NCI-H1417 (cell line): Measurements from ENCODE around the gene HOXA10.

Source experiments
- DNase-seq, 3 experiments: peaks; one replicate each; lab custom pipeline; 2025; lab: John Stamatoyannopoulos, UW

Gene HOXA10

DNA sequence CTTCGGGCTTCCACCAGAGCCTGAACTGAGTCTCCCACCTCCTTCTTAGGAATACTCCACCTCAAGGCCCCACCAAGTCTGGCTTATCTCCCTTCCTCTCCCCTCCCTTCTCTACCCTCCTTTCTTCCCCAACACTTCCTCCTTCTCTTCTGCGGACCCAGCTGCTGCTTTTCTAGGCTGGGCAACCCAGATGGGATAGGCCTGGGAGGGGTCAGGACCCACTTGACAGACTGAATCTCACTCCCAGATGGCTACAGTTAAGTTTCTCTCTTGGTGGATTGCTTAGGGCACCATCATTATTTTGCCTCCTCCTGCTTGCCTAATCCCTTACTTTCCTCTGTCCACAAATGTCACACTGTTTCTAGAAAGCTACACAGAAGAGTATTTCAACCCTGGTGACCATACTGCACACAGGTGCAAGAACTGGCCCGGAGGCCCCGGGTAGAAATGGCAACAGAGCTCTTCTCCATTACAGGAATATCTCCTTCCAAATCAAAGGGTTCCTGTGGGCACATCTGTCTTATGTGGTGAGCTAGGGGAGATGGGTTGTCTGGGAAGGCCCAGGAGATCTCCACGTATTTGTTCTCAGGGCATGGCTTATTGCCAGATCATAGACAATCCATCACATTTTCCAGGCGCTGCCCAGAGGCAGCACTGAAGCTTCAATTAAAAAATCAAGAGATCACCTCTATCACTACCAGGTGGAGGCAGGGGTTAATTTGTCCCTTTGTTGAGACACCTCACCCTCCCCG is 16.1 kb upstream of the HOXA10 start:
- peak in 1 of 3 experiments; percentile 24 for DNase-seq

DNA sequence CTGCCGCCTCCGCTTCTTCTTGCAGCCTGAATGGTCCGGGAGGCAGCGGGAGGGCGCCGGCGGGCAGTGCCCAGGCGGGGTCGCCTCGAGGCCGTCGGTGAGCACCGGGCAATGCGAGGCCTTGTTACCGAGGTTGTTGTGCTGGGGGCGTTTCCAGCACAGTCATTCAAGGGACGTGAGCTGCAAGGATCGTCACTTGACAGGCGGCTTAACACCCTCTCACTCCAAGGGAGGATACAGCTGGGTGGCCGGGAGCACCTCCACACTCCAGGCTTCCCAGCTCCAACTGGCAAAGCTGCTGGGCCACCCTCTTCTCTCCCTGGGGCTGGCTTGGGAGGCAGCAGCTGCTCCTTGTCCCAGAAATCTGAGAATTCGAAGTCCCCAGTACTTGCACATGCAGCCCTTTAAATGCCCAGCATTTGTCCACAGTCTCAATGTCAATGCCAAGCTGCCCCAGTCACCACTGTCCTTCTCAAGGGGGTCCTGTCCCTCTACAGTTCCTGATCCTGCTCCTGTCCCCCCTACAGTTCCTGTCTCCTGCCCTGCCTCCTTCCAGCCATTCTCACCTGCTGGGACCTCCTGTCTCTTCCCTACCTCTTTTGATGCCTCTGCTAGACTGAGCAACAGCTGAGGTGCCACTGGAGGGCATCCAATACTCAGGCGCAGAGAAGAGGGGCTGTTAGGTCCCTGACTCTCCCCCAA is 15.3 kb upstream of the HOXA10 start:
- DNase-seq = no peak

DNA sequence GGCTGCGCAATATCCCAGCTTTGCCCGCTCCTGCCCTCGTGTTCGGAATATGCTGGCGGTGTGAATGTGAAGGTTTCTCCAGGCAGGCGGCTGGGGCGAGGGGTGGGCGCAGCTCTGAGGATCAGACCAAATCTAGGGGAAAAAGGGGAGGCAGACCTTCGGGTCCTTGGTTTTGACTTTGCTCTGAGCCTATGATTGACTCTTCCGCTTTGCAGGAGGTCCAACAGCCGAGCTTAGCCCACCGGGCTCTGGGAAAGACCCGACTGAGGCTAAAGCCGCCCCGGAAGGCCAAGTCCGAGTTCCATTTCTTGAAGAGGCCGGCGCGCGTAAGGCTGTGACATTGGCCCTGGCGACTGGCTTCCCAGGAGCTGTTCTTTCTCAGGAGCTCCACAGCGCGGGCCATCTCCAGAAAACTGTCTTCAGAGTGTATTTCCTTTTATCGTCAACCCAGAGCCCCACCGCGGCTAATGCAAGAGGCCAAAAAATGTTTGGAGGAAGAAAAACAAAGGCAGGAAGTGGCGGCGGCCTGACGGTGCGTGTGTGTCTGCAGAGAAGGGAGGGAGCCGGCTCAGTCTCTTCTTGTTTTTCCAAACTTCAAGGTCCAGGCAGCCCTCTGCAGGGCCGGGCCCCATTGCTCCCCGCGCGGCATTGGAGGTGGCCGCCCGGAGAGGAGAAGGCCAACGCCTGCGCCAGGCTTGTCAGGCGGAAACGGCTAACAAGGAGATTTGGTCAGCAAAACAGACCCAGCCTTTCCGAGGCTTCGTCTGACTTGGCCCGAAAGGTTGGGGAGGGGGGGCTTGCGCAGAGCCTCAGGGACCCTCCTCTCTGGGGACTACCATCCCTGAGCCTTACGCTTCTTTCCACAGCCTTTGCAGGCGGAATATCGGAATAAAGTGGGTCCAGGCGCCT is 14.5 kb upstream of the HOXA10 start:
- no peak for DNase-seq

DNA sequence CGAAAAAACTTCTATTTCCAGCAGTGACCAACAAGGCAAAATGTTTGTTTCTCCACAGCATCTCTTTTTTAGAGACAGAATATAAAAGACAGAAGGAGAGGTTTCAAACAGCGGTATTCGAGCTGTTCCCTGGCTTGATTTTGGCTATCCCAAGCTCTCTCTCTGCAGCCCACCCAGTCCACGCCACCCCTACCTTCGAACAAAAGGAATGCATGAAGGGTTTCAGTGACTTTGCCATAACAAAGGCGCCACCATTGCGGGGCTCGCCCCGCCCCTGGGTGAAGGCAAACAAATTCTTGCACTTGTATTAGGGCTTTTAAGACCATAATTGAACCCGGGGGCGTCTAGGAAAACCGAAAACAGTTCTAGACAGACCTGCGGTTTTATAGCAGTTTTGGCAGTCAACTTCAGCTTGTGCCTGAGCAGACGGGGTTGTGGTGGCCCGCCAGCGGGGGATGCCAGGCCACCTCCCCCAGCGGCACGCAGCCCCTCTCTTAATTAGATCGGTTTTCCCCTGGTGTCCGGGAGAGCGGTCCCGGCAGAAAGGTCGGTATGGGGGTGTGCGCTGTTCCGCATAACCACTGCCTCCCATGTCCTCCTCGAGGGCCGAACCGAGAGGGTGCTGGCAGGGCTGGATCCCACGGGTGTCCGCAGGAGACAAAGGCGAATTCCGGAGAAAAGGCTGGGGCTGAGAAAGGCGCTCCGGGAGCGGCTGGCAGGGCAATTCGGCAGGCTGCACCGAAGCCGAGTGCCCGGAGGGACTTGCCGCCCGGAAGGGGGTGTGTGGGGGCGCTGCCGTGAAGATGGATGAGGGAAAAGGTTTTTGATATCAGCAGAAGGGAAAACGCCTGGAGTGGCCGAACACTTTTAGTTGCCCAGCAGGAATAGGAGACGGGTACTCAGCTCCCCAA is 13.6 kb upstream of the HOXA10 start:
- no peak for DNase-seq

DNA sequence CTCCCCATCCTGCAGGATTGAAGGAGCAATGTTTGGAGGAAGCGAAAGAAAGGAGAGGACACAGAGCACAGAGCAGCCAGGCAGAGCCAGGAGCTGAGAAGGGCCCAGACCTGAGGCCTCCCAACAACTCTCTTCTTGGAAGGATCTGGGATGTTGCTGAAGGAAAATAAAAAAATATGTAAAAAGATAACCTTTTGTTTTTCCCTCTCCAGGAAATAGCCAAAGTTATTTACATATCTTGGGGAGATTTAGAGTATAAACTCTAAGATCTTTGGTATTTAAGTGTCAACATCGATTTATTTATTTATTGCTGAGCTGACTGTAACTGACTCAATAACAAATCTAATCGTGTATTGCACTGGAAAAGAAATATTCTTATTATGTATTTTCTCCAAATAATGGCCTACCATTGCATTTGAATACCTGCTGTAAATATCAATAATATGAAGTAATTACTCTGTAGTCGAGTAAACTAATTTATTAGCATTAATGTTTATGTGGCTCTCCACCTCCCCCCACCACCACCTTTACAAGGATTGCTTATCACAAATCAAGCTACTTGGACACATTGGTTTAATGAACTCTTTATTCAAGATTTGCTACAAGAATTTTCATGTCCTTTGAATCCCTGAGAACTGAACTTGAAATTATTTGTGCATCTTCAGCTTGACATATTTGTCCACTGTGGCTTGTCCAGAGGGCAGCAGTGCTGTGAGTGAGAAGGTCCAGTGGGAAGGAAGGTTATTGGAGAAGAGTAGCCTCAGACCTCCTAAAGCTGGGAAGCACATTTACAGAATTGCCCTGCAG is 12.8 kb upstream of the HOXA10 start:
- DNase-seq = no peak

DNA sequence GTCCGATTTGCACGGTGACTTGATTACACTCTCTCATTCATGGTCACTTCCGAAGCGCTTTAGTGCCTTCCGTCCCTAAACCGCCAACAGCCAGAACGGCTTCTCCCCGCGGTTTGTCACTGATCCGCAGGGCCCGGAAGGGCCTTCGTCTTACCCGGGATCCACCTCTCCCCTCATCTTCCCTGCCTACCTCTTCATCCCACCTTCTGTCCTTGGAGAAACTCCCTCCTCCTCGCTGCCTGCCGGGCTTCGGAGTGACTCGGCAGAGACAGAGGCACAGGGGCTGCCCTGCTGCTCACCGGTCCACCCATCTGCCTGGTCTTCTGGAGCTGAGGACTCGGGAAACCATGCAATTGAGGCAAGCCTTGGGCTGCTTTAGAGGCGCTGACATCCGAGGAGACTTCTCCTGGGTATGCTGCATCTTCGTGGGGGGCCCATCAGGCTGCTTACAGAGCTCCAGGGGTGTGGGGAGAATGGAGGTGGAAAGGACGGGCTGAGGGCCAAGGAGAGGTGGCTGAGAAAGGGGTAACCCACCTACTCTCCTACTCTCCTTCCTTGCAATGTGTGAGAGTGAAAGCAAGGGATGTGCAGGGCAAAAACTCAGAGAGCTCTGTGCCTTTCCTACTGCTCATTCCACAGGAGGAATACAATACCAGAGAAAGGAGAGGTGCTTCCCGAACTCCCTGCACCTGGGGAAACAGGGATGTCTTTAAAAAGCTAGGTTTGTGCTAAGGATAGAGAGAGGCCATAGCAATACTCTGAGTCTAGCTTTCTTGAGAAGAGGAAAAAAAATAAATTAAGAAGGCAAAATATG is 11.9 kb upstream of the HOXA10 start:
- DNase-seq = no peak

DNA sequence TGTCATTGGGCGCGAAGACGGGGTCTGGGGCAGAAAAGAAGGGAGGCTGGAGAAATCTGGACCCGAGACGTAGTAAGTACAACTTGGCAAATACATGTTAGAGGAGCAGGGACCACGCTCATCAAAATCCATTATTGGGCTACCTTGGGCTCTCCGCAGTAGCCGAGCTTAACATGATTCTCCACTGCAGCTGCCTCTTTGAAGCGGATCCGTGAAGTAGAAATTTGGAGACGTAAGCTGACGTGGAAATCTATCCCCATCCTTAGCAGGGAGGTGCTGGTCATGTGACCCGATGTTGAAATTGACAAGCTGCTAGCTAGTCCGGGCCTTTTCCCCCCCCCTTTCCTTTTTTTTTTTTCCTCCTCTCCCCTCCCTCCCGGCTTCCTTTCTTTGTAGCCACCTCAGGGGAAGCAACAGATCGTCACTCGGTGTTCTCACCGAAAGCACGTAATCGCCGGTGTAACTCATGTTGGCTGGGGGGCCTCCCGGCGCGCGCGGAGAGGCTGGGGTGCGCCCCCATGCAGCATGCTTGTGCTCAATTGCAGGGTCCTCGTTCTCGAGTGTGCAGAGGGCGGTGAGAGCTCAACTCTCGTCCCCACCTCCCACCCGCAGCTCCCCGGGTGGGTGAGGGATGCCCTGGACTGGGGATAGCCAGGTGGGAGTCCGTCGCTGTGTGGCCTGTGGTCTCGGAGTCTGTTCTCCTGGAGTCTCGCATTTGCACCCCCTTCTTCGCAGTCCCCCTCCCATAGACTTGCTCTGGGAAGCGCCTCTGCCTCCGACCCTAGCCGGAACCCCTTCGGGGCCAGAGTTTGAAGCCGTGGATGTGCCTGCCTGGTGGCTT is 11.1 kb upstream of the HOXA10 start, which contains the start of gene HOXA11:
HOXA11 (minus strand) TSS at position 220 of the 841 bp plus-strand sequence; CDS start at position 132, 88 bp downstream.
- DNase-seq = peak in 2 of 3 experiments; percentile 20 to 44

DNA sequence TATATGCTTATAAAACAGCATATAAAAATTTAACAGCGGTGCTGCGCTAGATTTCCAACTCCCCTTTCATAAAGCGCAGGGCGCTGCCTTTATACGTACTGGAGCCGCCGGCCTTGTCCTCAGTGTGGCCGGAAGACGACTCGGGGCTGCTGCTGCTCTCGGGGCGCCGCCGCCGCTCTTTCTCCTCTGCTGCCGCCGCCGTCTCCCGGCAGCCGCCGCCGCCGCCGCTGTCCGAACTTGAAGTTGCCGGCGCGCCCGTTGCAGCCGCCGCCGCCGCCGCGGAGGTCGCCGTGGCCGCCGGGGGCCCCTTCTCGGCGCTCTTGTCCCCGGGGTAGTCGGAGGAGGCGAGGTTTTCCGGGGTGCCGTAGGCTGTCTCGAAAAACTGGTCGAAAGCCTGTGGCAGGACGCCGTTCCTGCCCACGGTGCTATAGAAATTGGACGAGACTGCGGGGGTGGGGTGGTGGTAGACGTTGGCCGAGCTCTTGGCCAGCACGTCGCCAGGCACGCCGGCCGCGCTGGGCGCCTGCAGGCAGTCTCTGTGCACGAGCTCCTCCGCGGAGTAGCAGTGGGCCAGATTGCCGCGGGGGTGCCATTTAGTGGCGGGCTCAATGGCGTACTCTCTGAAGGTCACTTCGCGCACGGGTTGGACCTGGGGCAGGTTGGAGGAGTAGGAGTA is 10.4 kb upstream of the HOXA10 start:
- peak; percentile 35 to 86 (median 79) for DNase-seq

DNA sequence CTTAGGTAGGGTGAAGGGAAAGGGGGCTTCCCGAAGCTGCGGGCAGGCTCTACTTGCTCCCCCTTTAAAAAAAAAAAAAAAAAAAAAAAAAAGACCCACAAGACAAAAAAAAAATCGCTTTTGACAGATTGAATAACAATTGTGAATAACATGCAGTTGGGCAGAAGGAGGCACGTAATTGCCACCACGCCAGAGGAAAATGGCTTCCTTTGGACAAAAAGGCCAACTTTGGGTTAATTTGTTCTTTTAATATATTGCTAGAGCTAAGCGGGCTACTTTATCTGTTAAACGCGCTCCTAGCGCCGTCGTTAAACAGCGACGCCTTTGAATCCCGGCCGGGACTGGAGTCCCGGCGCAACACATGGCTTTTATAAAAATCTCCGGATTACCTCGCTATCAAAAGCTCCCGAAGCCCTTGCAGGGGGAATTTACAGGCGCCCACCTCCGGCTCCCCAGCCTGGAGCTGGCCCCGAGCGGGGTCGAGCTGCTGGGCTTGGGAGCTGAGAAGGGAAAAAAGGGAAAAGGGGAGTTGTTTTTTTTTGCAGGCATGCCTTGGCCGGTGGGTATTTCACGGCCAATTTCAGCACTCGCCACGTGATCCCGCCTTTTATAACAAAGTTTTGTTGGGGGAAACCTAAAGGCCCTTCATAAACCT is 9.7 kb upstream of the HOXA10 start:
- DNase-seq = peak; percentile 46 to 86 (median 79)

DNA sequence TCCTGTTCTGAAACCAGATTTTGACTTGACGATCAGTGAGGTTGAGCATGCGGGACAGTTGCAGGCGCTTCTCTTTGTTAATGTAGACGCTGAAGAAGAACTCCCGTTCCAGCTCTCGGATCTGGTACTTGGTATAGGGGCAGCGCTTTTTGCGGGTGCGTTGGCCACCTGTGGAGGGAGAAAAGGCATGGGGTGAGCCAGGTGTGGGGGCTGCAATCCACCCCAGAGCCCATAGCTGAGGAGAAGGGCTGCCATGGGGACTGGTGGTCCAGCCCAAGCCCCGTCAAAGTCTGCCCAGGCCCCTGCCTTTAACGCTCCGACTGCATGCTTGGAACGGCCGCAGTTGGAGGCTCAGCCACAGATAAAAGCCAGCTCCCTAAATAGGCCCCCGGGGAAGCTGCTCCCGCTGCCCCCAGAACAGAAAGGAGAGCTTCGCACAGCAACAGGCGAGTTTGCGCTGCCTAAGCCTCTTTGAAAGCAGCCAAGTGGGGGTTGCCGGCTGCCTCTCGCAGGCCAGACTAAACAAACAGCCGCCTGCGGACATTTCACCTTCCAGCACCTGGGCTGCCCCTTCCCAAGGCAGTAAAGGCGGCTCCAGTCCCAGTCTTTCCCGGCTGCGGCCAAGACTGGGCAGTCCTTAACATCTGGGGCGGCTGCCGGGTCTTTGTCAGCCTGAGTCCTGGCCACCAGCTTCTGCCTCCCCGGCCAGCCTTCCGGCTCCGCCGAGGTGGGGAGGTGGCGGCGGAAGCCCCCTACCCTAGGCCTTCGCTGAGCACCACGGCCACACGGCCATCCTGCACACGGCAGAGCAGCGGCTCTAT is 9.0 kb upstream of the HOXA10 start:
- DNase-seq = peak; percentile 13 to 88 (median 72)

DNA sequence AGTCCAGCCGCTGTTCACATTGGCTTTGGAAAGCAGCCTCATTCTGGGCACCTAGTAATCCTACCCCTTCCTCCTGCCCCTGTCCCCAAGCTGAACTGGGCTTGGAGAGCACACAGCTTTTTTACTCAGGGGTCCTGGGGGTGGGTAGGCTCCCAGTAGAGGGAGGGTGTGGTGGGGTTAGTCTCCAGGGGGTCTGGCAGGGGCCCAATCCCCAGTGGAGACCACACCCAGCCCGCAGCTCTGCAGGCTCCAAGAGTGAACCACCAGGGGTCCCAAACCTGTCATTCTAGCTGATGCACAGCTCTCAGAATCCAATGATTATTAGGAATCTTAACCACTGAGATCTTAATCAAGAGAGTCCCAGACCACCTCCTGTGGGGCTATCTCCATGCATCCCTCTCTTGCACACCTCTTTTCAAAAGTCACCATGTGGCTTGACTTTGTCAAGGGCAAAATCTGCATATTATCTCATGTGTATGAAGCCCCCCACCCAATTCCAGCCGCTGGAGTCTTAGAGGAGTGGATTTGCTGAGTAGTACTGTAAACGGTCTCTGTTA is 8.2 kb upstream of the HOXA10 start:
- no peak for DNase-seq

DNA sequence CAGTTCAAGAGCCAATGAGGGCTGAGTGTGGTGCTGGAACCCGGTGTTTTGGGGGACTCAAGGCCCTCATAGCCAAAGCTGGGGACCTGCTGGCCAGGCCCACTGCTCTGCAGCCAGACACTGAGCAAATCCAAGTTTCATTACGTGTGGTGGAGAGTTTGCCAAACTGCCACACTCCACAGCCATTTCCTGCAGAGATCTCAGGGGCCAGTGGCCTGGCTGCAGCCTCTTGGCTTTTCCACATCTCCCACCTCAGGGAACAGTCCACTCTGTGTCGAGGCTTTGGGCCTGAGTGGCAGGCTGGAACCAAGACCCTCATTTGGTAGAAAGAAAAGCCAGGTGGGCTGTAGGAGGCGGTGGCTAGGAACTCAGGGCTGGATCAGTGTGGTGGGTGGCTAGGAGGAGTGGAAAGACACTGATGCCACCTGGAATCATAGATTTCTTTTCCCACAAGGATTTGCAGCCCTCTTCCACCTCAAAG is 7.7 kb upstream of the HOXA10 start:
- DNase-seq = no peak

DNA sequence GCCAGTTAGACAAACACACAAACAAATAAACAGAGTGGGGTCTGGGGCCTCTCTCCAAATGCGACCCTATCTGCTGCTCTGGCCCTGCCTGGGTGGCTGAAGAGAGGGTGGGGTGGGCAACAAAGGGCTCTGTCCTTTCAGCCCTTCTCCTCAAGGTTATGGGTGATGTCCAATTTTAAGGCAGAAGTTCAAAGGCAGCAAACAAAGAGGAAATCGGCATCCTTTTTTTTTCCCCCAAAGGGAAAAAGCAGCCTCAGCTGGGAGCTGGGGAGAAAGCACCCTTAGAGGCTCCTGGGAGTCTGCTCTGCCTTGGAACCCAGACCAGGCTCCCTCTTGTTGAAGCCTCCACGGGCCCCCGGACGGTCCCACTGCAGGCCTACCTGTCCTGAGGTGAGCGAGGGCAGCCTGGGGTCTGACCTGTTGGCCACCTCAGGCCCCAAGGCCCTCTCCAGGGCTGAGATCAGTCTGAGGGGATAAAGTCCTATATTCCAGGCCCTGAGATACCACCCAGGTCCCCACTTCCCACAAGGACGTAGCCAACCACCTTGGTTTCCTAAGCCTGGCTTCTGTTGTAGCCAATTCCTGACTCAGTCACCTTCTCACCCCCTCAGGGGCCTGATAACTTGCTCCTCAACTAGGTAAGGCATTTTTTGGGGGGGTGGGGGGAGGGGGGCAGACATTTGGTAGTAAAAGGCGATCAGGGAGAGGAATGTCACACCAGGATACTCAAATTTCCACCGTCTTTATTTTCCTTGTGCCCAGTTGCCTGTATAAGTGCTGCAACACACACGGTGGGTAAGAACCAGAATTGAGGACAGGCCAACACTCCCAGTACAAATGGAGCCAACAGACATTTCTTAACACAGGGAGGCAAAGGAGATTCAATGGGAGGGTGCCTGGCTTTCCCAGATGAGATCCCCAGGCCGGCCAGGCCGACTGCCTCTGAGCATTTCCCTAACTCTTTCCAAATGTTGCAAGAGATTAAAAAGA is 6.6 kb upstream of the HOXA10 start:
- DNase-seq = no peak

DNA sequence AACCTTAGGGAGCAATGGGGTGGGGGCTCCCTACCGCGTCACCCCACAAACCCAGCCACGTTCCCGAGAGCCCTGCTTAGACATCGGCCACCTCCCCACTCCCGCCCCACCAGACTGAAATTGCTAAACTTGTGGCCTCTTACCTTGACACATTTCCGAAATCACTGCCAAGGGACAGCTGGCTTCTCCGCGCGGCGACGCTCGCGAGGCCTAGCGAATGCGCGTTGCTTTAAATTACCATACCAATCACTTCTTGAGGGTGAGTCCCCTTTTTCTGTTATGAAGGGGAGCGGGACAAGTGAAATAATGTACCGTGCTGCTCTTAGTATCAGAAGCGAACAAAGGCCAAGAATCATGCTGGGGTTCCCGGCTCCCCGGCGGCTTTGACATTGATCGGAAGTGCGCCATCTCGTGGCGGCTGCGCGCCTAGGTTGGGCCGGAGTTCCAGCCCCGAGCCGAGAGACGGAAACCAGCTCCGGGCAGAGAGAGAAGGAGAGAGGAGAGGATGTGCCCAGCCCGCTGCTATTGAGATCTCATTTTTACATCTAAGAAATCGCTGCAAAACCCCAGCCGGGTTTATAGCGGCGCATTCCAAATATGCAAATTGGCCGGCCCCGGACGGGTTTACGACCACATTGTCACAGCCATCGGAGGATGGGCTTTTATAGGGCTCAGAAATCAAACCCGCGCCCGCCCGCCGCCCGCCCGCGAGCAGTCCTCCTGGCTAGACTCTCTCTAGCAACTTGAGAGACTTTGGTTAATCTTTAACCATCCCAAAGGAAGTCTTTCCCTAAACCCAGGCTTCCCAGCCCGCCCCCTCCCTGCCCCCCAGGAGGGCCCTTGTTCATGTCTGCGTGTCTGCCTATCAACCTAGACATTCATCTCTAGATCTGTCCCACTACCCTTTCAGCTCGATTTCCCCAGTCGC is 5.6 kb upstream of the HOXA10 start:
- peak in 1 of 3 experiments; percentile 19 for DNase-seq
